DMS53 treated with DMSO at 0.1 percent for 48 hours (cell line): Measurements from ENCODE around the gene PRDM1.
A peak's percentile ranks its signal among the peaks of the same experiment; 100 is the strongest.

Experiments
- DNase-seq: peaks from one replicate; lab custom pipeline; 2025; ENCODE audit not compliant: unreplicated experiment; lab: John Stamatoyannopoulos, UW

The PRDM1 gene

DNA sequence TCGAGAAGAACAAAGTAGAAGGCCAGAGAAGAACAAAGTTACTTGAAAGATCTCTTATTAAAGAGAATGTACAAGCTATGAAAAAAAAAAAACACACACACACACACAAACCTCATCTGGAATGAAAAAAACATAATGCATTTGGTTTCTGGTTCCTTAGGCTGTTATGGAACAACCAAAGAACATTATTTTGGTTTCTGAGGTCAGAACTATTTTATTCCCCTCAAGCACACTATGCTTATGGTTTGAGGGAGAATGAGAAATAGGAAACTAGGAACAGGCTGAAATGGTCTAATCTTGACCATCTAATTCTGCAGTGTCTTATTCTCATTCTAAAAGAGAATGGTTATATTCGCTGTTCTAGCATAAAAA, 8.8 kb downstream of the PRDM1 start:
- DNase-seq, result no peak

DNA sequence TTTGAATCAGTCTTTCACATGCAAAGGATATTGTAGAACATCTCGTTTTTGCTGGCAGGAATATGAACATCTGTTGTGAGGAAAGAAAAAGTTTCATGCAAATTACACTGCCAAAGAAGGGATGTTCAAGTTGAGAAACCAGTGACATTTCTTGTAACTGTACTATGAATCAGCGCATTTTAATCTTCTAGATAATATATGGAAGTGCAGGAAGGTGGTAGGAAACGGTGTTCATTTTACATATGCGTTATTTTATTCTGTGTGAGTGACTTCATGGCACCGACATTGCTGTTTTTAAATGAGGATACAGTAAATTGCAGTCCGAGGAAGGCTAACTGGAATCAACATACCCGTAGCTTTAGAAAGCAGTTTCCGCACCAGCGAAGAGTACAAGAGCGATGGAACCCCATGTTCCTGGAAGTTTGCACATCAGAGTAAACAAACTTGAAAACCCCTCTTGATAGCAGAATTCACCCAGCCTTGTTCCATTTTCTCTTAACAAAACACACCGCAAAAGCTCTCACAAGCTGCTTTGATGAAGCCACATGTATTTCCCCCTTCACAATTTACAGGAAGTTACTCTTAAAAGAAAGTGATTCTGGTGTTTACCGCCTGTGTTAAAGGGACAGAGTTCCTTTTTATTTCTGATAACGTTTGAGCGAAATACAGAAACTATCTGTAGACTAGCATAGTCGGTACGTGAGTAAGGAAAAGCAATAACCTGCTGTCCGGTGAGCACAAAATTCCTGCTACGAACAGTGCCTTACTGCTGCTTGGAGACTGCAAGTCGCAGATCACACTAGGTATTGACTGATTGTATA, 11.5 kb downstream of the PRDM1 start:
- no peak for DNase-seq

DNA sequence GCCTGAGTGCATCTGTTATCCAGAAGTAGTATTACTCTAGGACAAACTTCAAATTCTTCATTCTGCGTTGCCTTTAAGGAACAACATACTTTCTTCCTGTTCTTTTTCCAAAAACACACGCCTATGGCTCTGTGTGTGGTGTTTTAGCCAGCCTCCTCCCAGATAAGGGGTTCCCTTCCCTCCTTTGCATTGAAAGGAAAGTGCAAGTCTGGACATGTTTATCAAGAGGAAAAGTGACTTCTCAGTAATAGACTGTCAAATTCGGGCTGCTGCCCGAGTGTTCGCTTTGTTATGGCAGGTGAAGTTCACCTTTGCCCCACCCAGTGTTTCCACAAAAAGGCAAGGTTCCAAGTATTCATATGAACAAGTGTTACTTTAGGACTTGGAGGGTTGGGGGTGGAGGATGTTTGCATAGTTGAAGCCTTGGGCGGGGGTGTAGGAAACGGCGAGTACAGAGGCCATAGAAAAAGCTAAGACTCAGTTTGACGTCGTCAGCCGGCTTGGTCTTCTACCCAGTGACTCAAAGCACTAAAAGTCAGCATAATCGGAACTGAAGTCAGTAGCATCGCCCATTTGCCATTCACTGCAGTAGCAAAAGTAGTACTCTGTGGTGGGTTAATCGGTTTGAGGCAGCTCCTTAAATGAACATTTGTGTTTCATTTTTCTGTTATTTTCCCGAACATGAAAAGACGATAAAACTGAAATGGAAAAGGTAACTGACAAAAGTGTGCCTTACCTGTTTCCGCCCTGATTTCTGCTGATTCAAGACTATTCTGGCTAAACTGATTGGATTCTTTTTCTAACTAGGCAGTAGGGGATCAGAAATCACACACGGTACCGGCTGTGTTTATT, 12.5 kb downstream of the PRDM1 start:
- DNase-seq, result no peak

DNA sequence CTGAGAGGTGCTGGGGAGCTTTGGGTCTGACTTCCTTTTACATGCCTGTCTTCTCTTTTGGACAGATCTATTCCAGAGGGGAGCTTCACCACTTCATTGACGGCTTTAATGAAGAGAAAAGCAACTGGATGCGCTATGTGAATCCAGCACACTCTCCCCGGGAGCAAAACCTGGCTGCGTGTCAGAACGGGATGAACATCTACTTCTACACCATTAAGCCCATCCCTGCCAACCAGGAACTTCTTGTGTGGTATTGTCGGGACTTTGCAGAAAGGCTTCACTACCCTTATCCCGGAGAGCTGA, 13.1 kb downstream of the PRDM1 start:
- no peak for DNase-seq

DNA sequence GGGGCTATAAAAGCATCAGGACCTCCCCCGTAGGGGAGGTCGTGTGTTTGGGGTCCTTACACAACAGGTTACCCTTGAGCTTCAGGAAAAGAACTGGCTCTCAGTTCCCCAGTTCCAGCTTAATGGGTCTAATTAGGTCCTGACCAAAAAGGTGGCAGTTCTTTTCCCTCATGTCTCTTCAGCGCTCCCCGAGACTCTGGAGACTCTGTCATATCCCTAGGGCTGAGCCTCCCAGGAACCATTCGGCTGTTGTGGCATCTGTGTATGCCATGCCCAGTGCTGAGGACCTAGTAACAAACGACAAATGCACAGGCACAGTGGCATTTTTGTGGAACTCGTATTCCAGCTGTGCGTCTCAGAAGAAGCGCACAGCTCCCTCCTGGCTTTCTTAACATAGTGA, 14.6 kb downstream of the PRDM1 start:
- DNase-seq, result no peak

DNA sequence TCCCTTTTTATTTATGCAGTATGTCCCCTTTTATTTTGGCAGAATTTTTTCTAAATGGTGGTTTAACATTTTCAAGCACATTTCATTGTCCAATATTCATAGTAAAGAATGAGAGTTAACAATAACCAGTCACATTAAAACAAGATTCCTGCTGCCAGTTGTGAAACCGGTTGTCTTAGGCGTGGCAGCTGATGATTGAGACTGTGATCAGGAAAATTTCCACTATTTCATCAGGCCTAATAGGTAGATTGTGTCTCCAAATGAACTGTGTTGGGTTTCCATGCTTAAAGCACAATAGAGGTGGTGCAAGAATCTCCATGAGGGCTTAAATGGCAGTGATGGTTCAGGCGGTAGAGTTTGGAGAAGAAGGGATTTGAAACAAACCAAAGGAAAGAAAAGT, 15.3 kb downstream of the PRDM1 start:
- no peak for DNase-seq

DNA sequence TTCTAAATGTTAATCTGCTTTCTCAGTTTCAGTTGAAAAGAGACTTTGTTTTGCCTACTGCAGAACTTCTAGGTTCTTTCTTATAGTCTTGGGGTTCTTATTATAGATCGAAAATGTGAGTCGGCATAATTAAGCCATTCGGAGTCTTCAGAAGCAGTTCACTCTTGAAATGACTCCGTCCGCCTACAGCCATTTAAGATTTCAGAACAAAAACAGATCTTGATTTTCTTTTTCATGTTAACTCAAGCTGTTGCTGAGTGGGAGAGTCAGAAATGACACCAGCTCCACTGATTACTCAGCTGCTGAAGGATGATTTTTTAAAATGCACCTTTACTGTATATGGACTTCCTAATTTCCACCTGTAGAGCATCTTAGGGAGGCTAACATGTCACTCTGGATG, 15.9 kb downstream of the PRDM1 start:
- DNase-seq, result no peak

DNA sequence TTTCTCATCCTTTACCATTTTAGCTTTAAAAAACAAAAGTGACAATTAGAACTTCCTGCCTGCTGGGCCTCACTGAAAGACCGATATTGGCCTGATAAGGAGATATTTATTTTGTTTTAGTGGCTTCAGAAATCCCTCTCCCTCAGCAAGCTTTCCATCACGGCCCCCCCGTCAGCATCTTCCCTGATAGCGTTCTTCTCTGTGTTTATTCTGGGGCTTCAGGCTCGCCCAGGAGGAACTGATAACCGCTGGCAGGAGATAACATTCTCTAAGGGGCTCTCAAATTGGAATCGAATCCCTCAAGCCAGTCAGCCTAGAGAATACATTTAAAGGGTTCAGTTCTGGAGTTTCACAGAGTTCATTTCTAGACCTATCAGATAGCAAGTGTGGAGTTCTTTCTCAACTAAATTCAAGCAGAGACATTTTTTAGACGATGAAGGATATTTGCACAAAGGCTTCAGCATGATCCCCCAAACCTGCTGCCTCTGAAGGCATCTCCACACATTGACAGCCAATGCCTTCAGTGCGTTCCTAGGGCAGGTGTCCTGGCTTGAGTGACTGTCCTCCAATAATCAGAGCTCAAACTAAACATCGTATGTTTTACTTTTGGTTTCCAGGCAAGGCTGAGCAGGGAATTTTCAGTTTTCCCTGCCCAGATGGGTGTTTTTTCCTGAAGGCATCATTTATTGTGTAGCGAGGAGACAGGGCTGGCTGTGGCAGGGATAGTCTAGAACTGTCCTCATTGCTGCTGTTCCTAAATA, 17.0 kb downstream of the PRDM1 start:
- DNase-seq, result no peak

DNA sequence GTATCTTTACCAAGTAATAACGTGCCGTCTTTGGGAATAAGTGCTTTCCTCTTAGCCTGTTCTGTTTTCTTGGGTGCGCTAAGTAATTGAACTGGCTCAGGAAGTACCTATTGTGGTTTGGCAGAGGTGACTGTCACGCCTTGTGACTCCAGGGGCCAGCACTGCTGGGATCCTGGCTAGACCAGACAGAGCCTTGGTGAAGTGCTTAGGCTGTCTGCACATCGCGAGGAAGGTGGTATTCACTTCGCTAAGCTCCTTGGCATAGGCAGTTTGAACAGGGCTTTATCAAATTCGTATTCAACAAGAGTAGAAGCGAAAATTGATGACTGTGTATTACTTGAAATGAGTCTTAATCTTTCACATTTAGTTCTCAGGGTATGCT, 17.6 kb downstream of the PRDM1 start:
- no peak for DNase-seq

DNA sequence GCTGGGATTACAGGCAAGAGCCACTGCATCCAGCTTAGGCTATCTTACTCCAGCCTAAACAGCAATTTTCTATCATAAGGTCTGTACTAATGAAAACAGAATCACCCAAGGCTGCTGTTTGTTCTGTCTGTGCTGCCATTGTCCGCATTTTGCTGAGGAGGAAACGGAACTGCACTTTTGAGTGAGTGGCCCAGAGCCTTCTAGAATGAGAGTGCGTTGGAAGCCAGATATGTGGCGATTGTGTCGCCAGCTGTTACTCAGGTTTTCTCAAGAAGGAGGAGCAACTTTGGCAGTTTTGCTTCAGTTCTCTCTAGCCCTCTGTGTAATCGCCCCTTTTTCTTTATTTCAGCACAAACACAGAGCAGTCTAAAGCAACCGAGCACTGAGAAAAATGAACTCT, 18.3 kb downstream of the PRDM1 start:
- no peak for DNase-seq

DNA sequence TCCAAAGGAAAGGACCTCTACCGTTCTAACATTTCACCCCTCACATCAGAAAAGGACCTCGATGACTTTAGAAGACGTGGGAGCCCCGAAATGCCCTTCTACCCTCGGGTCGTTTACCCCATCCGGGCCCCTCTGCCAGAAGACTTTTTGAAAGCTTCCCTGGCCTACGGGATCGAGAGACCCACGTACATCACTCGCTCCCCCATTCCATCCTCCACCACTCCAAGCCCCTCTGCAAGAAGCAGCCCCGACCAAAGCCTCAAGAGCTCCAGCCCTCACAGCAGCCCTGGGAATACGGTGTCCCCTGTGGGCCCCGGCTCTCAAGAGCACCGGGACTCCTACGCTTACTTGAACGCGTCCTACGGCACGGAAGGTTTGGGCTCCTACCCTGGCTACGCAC, 18.8 kb downstream of the PRDM1 start:
- no peak for DNase-seq

DNA sequence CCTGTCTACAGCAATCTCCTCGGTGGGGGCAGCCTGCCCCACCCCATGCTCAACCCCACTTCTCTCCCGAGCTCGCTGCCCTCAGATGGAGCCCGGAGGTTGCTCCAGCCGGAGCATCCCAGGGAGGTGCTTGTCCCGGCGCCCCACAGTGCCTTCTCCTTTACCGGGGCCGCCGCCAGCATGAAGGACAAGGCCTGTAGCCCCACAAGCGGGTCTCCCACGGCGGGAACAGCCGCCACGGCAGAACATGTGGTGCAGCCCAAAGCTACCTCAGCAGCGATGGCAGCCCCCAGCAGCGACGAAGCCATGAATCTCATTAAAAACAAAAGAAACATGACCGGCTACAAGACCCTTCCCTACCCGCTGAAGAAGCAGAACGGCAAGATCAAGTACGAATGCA, 19.4 kb downstream of the PRDM1 start:
- DNase-seq, result no peak

DNA sequence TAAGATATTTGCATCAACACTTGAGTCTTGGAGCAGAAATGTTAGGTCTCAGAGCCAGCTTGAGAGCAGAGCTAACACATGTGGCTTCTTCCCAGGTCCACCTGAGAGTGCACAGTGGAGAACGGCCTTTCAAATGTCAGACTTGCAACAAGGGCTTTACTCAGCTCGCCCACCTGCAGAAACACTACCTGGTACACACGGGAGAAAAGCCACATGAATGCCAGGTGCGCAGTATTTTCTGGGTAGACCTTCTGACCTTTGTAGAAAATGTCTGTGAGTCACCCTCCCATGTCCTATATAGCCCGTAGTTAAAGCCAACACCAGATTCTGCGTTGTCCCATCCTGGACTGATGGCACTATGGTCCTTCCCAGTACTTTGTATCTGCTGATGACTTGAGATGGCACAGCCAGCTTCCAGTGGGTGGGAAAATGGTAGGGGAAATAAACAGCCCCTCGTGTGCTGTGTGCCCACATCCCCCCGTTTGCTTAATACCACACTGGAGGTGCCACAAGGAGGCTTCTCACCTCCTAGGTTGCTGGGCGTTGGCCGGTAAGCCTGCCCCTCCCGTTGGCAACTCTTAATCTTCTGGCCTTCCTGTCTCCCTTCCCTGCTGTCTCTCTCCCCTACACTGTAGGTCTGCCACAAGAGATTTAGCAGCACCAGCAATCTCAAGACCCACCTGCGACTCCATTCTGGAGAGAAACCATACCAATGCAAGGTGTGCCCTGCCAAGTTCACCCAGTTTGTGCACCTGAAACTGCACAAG, 20.3 kb downstream of the PRDM1 start:
- DNase-seq, result no peak

DNA sequence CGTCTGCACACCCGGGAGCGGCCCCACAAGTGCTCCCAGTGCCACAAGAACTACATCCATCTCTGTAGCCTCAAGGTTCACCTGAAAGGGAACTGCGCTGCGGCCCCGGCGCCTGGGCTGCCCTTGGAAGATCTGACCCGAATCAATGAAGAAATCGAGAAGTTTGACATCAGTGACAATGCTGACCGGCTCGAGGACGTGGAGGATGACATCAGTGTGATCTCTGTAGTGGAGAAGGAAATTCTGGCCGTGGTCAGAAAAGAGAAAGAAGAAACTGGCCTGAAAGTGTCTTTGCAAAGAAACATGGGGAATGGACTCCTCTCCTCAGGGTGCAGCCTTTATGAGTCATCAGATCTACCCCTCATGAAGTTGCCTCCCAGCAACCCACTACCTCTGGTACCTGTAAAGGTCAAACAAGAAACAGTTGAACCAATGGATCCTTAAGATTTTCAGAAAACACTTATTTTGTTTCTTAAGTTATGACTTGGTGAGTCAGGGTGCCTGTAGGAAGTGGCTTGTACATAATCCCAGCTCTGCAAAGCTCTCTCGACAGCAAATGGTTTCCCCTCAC, 21.0 kb downstream of the PRDM1 start:
- no peak for DNase-seq

DNA sequence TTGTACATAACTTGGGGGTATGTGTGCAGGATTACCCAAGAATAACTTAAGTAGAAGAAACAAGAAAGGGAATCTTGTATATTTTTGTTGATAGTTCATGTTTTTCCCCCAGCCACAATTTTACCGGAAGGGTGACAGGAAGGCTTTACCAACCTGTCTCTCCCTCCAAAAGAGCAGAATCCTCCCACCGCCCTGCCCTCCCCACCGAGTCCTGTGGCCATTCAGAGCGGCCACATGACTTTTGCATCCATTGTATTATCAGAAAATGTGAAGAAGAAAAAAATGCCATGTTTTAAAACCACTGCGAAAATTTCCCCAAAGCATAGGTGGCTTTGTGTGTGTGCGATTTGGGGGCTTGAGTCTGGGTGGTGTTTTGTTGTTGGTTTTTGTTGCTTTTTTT, 22.0 kb downstream of the PRDM1 start:
- DNase-seq, result no peak

DNA sequence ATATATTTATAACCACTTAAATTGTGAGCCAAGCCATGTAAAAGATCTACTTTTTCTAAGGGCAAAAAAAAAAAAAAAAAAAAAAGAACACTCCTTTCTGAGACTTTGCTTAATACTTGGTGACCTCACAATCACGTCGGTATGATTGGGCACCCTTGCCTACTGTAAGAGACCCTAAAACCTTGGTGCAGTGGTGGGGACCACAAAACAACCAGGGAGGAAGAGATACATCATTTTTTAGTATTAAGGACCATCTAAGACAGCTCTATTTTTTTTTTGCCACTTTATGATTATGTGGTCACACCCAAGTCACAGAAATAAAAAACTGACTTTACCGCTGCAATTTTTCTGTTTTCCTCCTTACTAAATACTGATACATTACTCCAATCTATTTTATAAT, 22.9 kb downstream of the PRDM1 start:
- DNase-seq, result no peak

DNA sequence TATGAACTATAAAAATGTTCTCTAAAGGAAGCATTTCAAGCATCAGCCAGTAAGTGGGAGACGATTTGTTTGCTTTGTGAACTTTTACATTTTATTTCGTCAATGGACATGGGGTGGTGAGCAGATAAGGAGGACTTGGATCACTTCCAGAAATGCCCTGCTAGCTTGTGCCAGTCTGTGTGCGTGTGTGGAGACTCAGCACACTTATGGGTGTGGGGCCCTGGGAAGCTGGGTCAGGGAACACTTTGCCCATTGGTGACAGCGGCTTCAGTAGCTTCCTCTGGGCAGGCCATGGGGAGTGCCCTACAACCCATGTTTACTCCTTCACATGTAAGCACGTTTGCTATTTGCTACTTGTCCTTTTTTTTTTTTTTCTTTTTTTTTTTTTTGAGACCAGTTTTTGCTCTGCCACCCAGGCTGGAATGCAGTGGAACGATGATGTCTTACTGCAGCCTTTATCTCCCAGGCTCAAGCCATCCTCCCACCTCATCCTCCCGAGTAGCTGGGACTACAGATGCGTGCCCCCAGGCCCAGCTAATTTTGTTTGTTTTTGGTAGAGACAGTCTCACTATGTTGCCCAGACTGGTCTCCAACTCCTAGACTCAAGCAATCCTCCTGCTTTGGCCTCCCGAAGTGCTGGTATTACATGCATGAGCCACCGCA, 24.2 kb downstream of the PRDM1 start:
- DNase-seq, result peak; percentile 24

DNA sequence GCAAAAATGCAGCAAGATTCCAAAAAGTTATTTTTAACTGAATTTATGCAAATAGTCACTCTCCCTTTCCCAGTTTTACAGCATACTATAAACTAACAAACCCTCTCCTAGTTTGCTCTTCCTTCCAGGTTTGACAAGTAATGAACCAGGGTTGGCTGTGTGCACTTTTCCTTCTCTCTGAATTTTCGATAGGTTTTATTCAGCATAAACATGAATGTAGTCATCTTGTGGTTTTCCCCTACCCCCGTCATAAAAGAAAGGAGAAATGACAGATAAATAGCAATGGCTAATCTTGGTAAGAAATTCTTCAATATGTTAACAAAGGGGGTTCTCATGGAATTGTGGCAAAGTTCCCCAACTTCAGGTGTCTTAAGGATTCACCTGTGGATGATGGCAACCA, 26.3 kb downstream of the PRDM1 start:
- DNase-seq, result no peak

DNA sequence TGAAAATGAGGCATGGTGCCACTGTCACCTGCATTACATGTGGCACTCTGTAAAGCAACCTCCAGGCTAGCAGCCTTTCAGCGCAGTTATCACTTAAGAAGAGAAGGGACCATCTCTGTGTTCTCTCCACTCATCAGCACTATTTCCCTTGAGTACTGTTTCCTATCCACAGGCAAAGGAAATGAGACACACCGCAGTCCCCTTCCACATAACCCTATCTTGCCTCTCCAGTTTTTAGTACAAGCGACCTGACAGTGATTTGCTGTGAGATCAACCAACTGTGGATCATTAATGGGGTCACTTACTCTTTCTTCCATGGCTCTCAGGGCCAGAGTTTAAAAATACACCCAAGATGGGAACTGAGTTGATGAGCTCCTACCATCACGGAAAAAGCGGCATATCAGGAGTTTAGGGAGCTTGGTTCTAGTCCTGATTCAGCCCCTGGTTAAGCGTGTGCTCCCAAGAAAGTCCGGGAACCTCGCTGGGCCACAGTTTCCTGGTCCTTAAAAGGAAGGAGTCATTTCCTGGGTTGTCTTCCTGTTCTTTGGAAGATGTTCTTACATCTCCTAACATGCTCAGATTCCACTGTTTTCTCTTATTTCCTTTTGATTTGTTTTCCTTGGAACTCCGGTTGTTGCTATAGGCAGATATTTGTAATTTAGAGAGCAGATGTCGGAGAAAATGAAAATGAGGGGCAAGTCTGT, 27.3 kb downstream of the PRDM1 start:
- DNase-seq, result no peak

DNA sequence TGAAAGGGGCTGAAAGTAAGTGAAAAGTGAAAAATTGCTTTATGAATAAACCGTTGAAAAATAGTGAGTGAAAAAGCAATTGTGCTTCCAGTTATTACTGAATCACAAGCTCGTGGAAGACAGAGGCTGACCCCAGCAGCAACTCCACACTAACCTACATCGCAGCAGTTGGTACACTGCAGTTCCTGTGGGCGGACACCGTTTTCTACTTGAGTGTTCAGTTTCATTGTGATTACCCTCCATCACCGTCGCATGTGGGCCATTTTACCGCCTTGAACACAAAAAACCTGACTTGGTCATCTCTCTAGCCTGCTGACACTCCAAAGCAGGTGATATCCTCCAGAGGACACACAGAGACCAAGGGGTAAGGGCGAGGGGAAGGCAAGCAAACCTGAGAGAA, 28.4 kb downstream of the PRDM1 start:
- no peak for DNase-seq
